Superior temporal gyrus (tissue), 1 donor: ENCODE results near the gene GPC5.

Source experiments
- DNase-seq: peaks from one replicate; pipeline ENCODE4 v3.0.0-alpha.2; 2016; ENCODE audit errors: extremely low spot score

Gene GPC5

GRCh38 chr13:91454666-91455065 is 56.2 kb downstream of the GPC5 start:
- DNase-seq = no peak

- no peak for DNase-seq
Observed at GRCh38 chr13:91456837-91457236, 58.4 kb downstream of the GPC5 start.

GRCh38 chr13:91459485-91459884 is 61.1 kb downstream of the GPC5 start:
- DNase-seq = no peak

GRCh38 chr13:91464336-91464735 is 65.9 kb downstream of the GPC5 start:
- DNase-seq = no peak

GRCh38 chr13:91467236-91467635 is 68.8 kb downstream of the GPC5 start:
- DNase-seq = no peak

- no peak for DNase-seq
Observed at GRCh38 chr13:91468301-91468700, 69.9 kb downstream of the GPC5 start.

GRCh38 chr13:91470084-91470621 is 71.7 kb downstream of the GPC5 start:
- no peak for DNase-seq

GRCh38 chr13:91470681-91471080 is 72.3 kb downstream of the GPC5 start:
- DNase-seq = no peak

GRCh38 chr13:91482427-91482826 is 84.0 kb downstream of the GPC5 start:
- DNase-seq = no peak

GRCh38 chr13:91491980-91492379 is 93.6 kb downstream of the GPC5 start:
- no peak for DNase-seq

GRCh38 chr13:91493442-91493841 is 95.0 kb downstream of the GPC5 start:
- DNase-seq = no peak

GRCh38 chr13:91498298-91498697 is 99.9 kb downstream of the GPC5 start:
- DNase-seq = no peak

- DNase-seq = no peak
Observed at GRCh38 chr13:91504216-91504615, 105.8 kb downstream of the GPC5 start.

- DNase-seq = no peak
Observed at GRCh38 chr13:91506759-91507158, 108.3 kb downstream of the GPC5 start.

- DNase-seq = no peak
Observed at GRCh38 chr13:91510058-91510457, 111.6 kb downstream of the GPC5 start.

- no peak for DNase-seq
Observed at GRCh38 chr13:91513790-91514189, 115.4 kb downstream of the GPC5 start.

GRCh38 chr13:91516799-91517198 is 118.4 kb downstream of the GPC5 start:
- DNase-seq = no peak

- DNase-seq = no peak
Observed at GRCh38 chr13:91520952-91521351, 122.5 kb downstream of the GPC5 start.

GRCh38 chr13:91523116-91523515 is 124.7 kb downstream of the GPC5 start:
- DNase-seq = no peak

GRCh38 chr13:91526543-91527033 is 128.2 kb downstream of the GPC5 start:
- DNase-seq = no peak

GRCh38 chr13:91529739-91530482 is 131.5 kb downstream of the GPC5 start:
- DNase-seq = no peak

GRCh38 chr13:91531646-91532045 is 133.2 kb downstream of the GPC5 start:
- DNase-seq = no peak

GRCh38 chr13:91533354-91533753 is 134.9 kb downstream of the GPC5 start:
- DNase-seq = no peak

- DNase-seq = no peak
Observed at GRCh38 chr13:91534996-91535395, 136.6 kb downstream of the GPC5 start.
